ENCODE results near the gene TNFRSF25.
A peak's percentile ranks its signal among the peaks of the same experiment; 100 is the strongest.
"Not testable (repeated sequence)": the region's sequence is repeated elsewhere in the genome, so short reads cannot be mapped to it uniquely, and the experiment has no call there.

The TNFRSF25 gene

DNA sequence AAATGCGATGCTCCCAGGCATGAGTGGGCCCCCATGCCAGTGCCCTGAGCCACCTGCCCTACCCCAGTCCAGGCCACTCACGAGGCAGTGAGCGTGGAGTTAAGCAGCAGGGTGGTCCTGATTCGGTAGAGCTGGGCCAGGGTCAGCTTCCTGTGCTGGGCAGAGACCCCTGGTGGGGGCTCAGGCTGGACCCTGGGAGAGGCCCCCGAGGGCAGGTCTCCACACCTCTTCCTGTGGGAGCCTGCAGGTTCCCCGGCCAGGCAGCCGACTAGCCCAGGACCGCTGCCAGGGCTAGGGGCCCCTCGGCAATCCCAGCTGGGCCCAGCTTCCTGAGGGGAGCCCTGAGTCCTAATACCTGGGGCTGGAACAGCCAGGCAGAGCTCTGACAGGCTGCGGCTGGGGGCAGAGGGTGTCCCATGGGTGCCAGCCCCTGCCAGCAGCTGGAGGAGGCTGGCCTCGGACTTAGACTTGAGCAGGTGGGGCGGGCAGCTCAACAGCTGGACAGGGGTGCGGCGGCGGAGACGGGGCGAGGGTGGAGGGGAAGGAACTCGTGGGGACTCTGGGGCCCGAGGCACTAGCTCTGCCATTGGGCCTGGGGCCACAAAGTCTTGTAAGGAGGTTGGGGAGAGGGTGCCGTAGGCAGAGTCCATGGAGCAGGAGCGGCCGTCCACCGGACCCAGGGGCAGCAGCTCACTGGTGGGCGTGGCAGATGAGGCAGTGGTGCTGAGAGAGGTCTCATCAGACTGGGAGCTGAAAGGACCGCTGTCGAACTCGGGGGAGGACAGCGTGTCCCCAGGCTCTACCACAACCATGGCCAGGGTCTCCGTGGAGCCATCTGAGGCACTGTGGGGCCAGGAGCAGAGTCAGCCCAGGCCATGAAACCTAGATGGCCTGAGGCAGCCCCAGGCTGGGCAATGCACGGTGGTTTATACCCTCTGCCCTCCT lies 2.0 kb upstream of the TNFRSF25 start:
- no peak for DNase-seq

DNA sequence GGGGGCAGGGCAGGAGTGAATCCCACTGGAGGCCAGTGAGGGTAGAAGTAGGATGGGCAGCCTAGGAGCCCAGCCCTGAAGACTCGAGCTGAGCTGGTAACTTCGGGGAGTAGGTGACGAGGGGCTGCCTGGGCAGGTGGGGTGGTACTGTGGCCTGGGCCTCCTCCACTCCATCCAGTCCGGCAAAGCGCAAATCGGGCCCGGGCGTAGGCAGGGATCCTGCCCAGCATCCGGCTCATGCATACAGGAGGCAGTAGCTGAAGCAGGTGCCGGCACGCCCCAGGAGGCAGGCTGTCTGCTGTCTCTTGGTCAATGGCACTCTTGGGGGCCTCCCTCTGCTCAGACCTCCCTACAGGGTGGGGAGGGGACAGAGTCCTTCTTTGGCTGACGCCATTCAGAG lies 1.3 kb upstream of the TNFRSF25 start:
- no peak for DNase-seq

DNA sequence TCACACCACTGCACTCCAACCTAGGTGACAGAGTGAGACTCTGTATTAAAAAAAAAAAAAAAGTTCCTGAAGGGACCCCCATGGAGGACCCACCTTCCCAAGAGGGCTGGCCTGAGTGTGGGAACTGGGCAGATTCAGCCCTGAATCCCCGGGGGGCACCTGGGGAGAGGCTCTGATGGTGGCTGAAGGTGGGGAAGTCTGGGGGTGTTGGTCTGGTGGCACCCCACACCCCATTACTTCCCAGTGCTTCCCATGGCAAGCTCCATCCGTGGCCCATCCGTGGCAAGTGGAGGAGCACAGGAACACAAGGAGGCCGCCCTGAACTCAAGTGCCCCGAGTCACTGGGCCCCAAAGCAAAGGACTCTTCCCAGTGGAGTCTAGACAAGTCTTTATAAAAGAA lies 778 bp upstream of the TNFRSF25 start:
- DNase-seq: no peak

DNA sequence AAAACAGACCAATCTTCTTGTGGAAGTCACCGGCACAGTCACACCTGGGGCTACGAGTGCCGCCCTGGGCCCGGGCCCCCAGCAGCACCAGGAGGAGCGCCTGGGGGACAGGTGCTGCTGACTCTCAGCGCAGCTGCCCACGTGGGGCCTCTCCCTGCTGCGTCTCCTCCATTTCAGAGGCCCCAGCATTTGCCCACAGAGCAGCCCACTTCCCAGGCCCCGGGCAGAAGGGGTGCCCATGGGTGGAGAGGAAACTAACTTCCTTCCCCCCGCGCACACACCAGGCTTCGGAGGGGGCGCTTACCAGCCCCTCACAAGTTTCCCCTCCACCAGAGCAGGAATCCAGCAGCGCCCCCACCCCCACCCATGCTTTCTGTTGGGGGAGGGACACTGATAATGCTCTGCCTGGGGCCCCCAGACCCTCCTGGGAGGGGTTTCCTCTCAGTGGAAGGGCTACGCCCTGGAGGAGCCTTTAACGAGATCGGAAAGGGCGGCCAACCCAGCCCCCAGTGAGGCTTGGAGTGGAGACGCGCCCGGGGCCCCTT lies 440 bp downstream of the TNFRSF25 start:
- DNase-seq: peak; percentile 56 to 63

- peak; percentile 21 to 32 for DNase-seq
These were observed 1.1 kb downstream of the TNFRSF25 start for GRCh38 chr1:6464915-6465314.

- peak; percentile 72 to 80 for DNase-seq
These were observed 1.5 kb downstream of the TNFRSF25 start for GRCh38 chr1:6464514-6464836.

GRCh38 chr1:6463120-6463412 lies 2.9 kb downstream of the TNFRSF25 start:
- DNase-seq: no peak

DNA sequence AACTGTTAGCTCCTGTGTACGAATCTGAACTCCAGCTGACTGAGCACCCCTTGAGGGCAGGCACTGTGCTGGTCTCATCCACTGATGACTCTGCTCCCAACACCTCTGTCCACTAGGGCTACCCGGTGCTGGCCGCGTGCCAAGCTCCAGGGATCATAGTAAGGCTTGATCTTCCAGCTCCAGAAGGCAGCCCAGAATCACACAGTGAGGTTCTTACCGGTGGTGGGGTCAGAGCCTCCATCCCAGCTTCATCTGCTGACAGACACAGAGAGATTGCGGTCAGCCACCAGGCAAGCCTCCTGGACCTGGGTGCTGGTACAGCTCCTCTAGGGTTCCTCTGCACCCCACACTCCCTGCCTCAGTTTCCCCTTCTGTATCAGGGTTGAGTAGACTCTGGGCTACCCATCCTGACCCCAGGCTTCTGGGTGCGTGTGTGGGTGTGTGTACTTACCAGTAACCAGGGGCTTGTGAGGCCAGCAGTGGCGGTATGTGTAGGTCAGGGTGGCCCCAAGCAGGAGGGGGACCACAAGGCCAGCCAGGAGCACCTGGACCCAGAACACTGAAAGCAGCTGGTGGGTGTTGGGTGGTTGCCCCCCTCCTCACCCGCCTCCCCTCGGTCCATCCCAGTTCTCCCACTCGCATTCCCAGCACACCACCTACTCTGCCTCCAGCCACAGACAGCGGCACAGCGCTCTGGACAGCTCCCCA lies 3.4 kb downstream of the TNFRSF25 start:
- no peak for DNase-seq

- DNase-seq: peak in 1 of 2 experiments; percentile 34
These were observed 4.2 kb downstream of the TNFRSF25 start for GRCh38 chr1:6461538-6462411.

DNA sequence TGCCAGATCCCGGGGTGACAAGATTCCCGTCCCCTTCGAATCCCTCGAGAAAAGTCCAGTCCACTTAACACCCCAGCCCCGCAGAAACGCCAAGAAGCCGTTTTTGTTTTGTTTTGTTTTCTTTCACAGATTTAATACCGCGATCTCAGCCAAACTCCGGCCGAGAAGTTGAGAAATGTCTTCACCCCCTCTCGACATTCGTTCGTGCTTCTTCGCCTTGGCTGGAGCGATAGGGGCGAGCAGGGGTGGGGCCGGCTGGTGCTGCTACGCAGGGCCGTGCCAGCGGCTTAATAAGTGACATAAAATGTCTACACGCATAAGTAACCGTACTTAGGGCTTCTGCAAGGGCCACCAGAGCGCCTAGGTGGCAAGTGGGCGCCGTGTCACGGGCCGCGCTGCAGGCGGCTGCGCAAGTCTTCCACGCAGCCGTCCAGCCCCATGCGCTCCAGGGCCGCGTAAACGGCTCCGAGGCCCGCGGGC lies 4.9 kb downstream of the TNFRSF25 start:
- DNase-seq: no peak

GRCh38 chr1:6460301-6461050 lies 5.5 kb downstream of the TNFRSF25 start:
- peak; percentile 85 to 87 for DNase-seq

- peak; percentile 59 to 66 for DNase-seq
These were observed 6.1 kb downstream of the TNFRSF25 start for GRCh38 chr1:6459850-6460265.

DNA sequence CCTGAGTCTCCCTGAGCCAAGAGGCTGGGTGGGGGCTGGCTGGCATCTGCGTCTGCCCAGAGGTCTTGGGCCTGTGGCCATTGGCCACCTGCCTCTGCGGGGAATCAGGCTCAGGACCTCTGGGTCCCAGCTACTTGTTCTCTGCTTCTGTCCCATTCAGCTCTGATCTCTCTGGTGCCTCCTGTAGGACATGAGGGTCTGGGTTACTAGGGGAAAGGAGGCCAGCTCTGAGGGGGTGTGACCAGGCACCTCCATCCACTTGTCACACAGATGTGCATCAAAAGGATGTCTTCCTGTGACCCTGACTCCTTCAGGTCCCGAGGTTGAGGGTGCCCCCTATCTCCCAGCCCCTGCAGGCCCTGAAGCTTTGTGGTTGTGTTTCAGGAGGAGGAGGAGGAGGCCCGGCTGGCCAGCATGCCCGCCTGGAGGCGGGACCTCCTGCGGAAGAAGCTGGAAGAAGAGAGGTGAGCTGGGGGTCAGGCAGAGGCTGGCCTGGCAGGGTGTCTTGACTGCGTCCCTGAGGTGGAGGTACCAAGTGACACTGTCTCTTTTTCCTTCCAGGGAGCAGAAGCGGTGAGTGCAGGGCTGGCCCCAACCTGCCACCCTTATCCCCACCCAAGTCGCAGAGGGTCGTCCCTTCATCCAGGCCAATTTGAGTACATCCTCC lies 9.0 kb downstream of the TNFRSF25 start:
- no peak for DNase-seq

DNA sequence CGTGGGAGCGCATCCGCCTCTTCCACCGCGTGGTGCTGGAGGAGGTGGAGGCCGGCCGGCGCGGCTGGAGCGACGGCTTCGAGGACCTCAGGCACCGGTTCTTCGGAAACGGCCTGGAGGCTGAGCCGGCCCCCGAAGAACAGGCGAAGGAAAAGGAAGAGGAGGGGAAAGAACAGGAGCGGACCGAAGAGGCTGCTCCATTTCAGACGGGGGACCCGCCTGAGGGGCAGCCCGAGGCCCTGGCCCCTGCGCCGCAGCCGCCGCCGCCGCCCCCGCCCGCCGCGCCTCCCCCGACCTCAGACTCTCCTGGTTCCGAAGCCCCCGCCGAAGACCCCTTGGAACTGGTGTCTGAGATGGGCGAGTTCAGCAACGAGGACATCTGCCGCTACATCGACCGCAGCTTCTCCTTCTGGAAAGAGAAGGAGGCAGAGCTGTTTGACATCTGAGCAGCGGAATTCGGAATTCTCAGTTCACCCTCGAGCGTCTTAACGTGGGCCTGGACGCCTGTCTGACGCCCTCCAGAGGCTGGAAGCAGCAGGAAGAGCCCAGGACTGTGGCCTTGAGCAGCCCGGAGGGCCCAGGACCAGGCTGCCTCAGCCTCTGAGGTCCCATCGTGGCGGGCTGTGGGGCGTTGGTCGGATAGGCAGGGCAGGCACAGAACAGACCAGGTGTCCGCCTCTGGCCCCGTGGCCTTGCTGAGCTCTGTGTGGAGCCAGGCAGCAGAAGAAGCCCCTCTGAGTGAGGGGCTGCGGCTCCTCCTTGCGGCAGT lies 10.0 kb downstream of the TNFRSF25 start:
- not testable (repeated sequence) for DNase-seq

- peak; percentile 39 to 40 for DNase-seq
These were observed 10.9 kb downstream of the TNFRSF25 start for GRCh38 chr1:6454856-6455751.

DNA sequence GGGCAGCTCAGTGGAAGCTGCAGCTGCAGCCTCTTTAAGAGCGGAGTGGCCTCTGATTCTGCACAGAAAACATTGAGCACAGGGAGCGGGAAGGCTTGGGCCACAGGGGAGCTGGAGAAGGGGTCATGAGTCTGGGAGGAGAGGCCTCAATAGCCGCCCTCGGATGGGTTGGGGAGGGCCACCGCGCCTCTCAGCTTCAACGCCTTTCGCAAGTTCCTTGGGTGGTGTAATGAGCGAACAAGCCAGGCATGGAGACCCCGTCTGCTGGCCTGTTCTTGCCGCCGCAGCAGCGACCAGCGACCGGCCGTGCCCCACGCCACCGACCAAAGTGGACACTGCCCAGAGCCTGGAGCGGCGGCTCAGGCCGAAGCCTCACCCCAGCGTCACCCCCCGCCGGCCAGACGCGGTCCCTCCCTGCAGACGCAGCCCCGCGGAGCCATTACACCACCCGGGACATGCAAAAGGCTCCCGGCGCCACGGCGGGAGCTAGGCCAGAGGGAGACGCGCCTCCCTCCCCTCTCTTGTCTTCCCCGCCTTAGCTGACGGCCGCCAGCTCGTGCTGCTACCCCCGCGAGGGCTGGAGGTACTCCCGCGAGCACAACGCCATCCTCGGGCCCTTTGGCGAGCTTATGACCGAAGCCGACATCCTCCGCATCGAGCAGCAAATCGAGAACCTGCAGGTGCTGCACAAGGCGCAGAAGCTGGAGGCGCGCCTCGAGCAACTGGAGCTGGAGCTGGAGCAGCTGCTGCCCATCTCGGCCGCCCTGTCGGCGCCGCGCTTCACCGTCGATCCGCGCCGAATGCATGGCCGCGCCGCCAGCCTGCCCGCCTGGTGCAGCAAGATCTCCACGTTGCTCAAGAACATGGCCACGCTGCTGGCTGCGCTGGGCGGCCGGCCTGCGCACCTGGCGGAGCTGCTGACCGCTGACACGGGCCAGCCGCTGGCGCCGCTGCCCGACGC lies 11.8 kb downstream of the TNFRSF25 start:
- peak in 1 of 2 experiments; percentile 22 for DNase-seq

- no peak for DNase-seq
These were observed 15.0 kb downstream of the TNFRSF25 start for GRCh38 chr1:6450943-6451373.

- DNase-seq: not testable (repeated sequence)
These were observed 15.5 kb downstream of the TNFRSF25 start for GRCh38 chr1:6450486-6450885.
